ENCODE data around the gene KIRREL3.
A peak's percentile ranks its signal among the peaks of the same experiment; 100 is the strongest.

KIRREL3 gene

GRCh38 chr11:126716456-126717083 is 284.0 kb downstream of the KIRREL3 start:
- no peaks in the 10 kb centered on the region for H3K27me3 ChIP-seq (replicated peaks; ENCODE audit: control insufficient read depth, insufficient read depth, low read length)
- TF ChIP-seq, protein P1, sequence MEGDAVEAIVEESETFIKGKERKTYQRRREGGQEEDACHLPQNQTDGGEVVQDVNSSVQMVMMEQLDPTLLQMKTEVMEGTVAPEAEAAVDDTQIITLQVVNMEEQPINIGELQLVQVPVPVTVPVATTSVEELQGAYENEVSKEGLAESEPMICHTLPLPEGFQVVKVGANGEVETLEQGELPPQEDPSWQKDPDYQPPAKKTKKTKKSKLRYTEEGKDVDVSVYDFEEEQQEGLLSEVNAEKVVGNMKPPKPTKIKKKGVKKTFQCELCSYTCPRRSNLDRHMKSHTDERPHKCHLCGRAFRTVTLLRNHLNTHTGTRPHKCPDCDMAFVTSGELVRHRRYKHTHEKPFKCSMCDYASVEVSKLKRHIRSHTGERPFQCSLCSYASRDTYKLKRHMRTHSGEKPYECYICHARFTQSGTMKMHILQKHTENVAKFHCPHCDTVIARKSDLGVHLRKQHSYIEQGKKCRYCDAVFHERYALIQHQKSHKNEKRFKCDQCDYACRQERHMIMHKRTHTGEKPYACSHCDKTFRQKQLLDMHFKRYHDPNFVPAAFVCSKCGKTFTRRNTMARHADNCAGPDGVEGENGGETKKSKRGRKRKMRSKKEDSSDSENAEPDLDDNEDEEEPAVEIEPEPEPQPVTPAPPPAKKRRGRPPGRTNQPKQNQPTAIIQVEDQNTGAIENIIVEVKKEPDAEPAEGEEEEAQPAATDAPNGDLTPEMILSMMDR (IDR thresholded peaks at IDR 0.05; ENCODE audit: insufficient read depth, low read length, poor library complexity, severe bottlenecking), result peak; percentile 79
- no peaks in the 10 kb centered on the region for H3K36me3 ChIP-seq (ENCODE audit: control insufficient read depth, insufficient read depth, low read length)
- DNase-seq (ENCODE audit: extremely low read depth, insufficient read length), result no peak
- H3K4me3 ChIP-seq (replicated peaks; ENCODE audit: low read depth, low read length), result no peak overlapping the region

DNA sequence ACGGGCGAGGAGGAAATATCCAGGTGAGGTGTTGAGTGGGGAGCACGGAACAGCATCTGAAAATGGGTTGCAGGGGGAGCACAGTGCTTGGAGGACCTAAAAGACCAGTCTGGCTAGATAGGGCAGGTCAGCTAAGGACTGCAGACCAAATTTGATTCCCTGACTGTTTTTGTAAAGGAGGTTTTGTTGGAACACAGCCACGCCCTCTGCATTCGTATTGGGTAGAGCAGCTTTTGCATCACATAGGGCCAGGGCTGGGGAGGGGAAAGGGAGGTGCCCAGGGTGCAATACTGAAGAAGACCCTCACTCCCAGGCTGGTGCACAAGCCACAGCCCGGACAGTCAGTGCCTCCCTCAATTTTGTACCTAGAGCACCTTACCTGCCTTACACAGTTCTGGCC is 286.8 kb downstream of the KIRREL3 start:
- H3K27me3 ChIP-seq (replicated peaks; ENCODE audit: control insufficient read depth, insufficient read depth, low read length), result no peaks in the 10 kb centered on the region; the same call in 1 of the 2 replicates
- H3K36me3 ChIP-seq (ENCODE audit: control insufficient read depth, insufficient read depth, low read length), result no peaks in the 10 kb centered on the region
- no peak overlapping the region for H3K4me3 ChIP-seq (replicated peaks; ENCODE audit: low read depth, low read length)
- TF ChIP-seq, protein P1 (IDR thresholded peaks at IDR 0.05; ENCODE audit: insufficient read depth, low read length, poor library complexity, severe bottlenecking), result no peak
- DNase-seq (ENCODE audit: extremely low read depth, insufficient read length), result no peak

DNA sequence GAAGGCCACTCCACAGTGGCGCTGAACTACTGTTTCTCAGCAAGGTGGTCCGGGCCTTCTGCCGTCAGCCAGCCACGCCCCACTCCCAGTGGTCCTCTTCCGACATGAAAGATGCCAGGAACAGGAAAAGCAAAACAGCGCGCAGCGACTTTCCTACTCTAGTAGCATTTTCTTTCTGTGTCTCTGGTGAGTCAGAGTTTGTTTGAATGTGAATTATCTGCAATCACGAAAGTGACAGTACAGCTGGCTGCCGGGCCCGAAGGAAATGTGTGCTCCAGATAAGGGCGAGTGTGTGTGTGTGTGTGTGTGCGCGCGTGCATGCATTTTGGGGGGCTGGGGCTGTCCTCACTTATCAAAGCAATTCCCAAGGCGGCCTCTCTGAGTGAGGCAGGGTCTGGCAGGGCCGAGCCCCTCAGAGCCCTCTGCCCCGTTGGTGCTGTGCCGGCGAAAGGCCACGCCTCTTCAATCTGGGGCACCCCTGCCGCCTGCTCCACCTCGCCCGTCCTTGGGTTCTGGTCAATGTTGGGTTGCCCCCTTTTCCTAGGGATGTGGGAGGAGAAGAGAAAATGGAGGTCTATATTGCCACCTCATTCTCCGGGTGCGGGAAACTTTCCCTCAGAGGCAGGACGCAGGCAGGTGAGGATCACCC is 288.5 kb downstream of the KIRREL3 start:
- DNase-seq (ENCODE audit: extremely low read depth, insufficient read length), result no peak
- Histone ChIP-seq H3K36me3 (ENCODE audit: control insufficient read depth, insufficient read depth, low read length) (no peaks in the 10 kb centered on the region), H3K27me3 (replicated peaks; ENCODE audit: control insufficient read depth, insufficient read depth, low read length) (no peaks in the 10 kb centered on the region; the same call in 1 of the 2 replicates), H3K4me3 (replicated peaks; ENCODE audit: low read depth, low read length) (no peak overlapping the region)
- TF ChIP-seq, protein P1 (IDR thresholded peaks at IDR 0.05; ENCODE audit: insufficient read depth, low read length, poor library complexity, severe bottlenecking), result no peak

- no peaks in the 10 kb centered on the region; the same call in 1 of the 2 replicates for H3K27me3 ChIP-seq (replicated peaks; ENCODE audit: control insufficient read depth, insufficient read depth, low read length)
- no peaks in the 10 kb centered on the region for H3K36me3 ChIP-seq (ENCODE audit: control insufficient read depth, insufficient read depth, low read length)
These were observed 289.7 kb downstream of the KIRREL3 start for GRCh38 chr11:126710804-126711399.

GRCh38 chr11:126707498-126707897 is 293.1 kb downstream of the KIRREL3 start:
- Histone ChIP-seq H3K4me3 (replicated peaks; ENCODE audit: low read depth, low read length) (no peak overlapping the region), H3K36me3 (ENCODE audit: control insufficient read depth, insufficient read depth, low read length) (no peaks in the 10 kb centered on the region), H3K27me3 (replicated peaks; ENCODE audit: control insufficient read depth, insufficient read depth, low read length) (no peaks in the 10 kb centered on the region; the same call in none of the 2 replicates)
- DNase-seq (ENCODE audit: extremely low read depth, insufficient read length), result no peak
- TF ChIP-seq, protein P1 (IDR thresholded peaks at IDR 0.05; ENCODE audit: insufficient read depth, low read length, poor library complexity, severe bottlenecking), result no peak

More at GRCh38 chr11:126710804-126711399, 289.7 kb downstream of the KIRREL3 start:
- no peak for DNase-seq (ENCODE audit: extremely low read depth, insufficient read length)
- TF ChIP-seq, protein P1 (IDR thresholded peaks at IDR 0.05; ENCODE audit: insufficient read depth, low read length, poor library complexity, severe bottlenecking), result no peak
- H3K4me3 ChIP-seq (replicated peaks; ENCODE audit: low read depth, low read length), result no peak overlapping the region
